Neural cell (in vitro differentiated cells): ENCODE measurements around the gene FAM228B. TPM values are rescaled to one million over a fixed set of nuclear protein-coding genes. Genes with fewer than 3 reads are reported as not detected.

ENCODE experiments used
- H2AFZ ChIP-seq: fragments of 200-600, 300-800 bp; sonication (generic), shearing (Covaris generic); 2 replicates; pipeline ENCODE4 v1.6.0; 2014; ENCODE audit warnings: low read depth, mild to moderate bottlenecking, antibody characterized with exemption, low read length, moderate library complexity
- H3F3A ChIP-seq: fragments of 200-600 bp; shearing (Covaris generic); 2 replicates; pipeline ENCODE4 v1.6.1; 2016; ENCODE audit warnings: mild to moderate bottlenecking, moderate library complexity, mixed read lengths, antibody characterized with exemption, low read length; ENCODE audit not compliant: insufficient read depth, poor library complexity, severe bottlenecking
- H3K27ac ChIP-seq: fragments of 200-600, 300-800 bp; sonication (generic), shearing (Covaris generic); 2 replicates; pipeline ENCODE4 v1.5.1; 2014; ENCODE audit warnings: mild to moderate bottlenecking, low read length, moderate library complexity
- H3K27me3 ChIP-seq: fragments of 300-800, 200-600 bp; sonication (generic), shearing (Covaris generic); 2 replicates; pipeline ENCODE4 v1.6.0; 2014; ENCODE audit warnings: mild to moderate bottlenecking, low read depth, low read length, moderate library complexity; ENCODE audit not compliant: insufficient read depth
- H3K36me3 ChIP-seq: fragments of 300-800, 200-600 bp; sonication (generic), shearing (Covaris generic); 2 replicates; pipeline ENCODE4 v1.5.1; 2014; ENCODE audit warnings: mild to moderate bottlenecking, antibody characterized with exemption, low read length, moderate library complexity; ENCODE audit not compliant: insufficient read depth
- H3K4me2 ChIP-seq: fragments of 300-800, 200-600 bp; sonication (generic), shearing (Covaris generic); 2 replicates; pipeline ENCODE4 v1.6.0; 2014; ENCODE audit warnings: mild to moderate bottlenecking, low read length
- H3K4me3 ChIP-seq: fragments of 300-800, 200-600 bp; sonication (generic), shearing (Covaris generic); 2 replicates; pipeline ENCODE4 v1.5.1; 2014; ENCODE audit warnings: mild to moderate bottlenecking, low read length, moderate library complexity
- H3K79me2 ChIP-seq: fragments of 200-600 bp; shearing (Covaris generic); replicated peaks from 2 replicates; pipeline ENCODE4 v1.6.0; 2014; ENCODE audit warnings: mild to moderate bottlenecking, low read length, moderate library complexity; ENCODE audit not compliant: insufficient read depth
- H3K9ac ChIP-seq: fragments of 300-800, 200-600 bp; sonication (generic), shearing (Covaris generic); 2 replicates; pipeline ENCODE4 v1.6.1; 2016; ENCODE audit warnings: mild to moderate bottlenecking, low read length, mixed read lengths
- H3K9me2 ChIP-seq: fragments of 200-600 bp; shearing (Covaris generic); 2 replicates; pipeline ENCODE4 v1.6.1; 2016; ENCODE audit warnings: mild to moderate bottlenecking, low read length, mixed read lengths; ENCODE audit not compliant: insufficient read depth
- H3K9me3 ChIP-seq: fragments of 200-600, 300-800 bp; sonication (generic), shearing (Covaris generic); 2 replicates; pipeline ENCODE4 v1.6.1; 2016; ENCODE audit warnings: mild to moderate bottlenecking, mixed run types, low read length, moderate library complexity, mixed read lengths
- H4K20me1 ChIP-seq: fragments of 200-600 bp; shearing (Covaris generic); 2 replicates; pipeline ENCODE4 v1.6.1; 2016; ENCODE audit warnings: mild to moderate bottlenecking, mixed run types; ENCODE audit not compliant: insufficient read depth
- CTCF ChIP-seq: fragments of 450-650 bp; IDR thresholded peaks from 2 replicates; pipeline ENCODE4 v1.5.1; 2014; ENCODE audit warnings: antibody characterized with exemption, mild to moderate bottlenecking, moderate library complexity; ENCODE audit not compliant: poor library complexity, severe bottlenecking
- EP300 ChIP-seq: fragments of 450-650 bp; conservative IDR thresholded peaks from 2 replicates; pipeline ENCODE4 v1.6.1; 2014; ENCODE audit warnings: antibody characterized with exemption, mild to moderate bottlenecking, moderate library complexity; ENCODE audit not compliant: poor library complexity, severe bottlenecking
- EZH2 ChIP-seq: fragments of 200-600, 300-800 bp; shearing (Covaris generic), sonication (generic); IDR thresholded peaks from 2 replicates; pipeline ENCODE4 v1.6.1; 2014; ENCODE audit warnings: antibody characterized with exemption, low read length, borderline replicate concordance, mild to moderate bottlenecking; ENCODE audit not compliant: insufficient read depth, poor library complexity, severe bottlenecking
- MXI1 ChIP-seq: fragments of 450-650 bp; conservative IDR thresholded peaks from 2 replicates; pipeline ENCODE4 v1.6.1; 2014; ENCODE audit warnings: antibody characterized with exemption, mild to moderate bottlenecking; ENCODE audit not compliant: poor library complexity, severe bottlenecking
- POLR2AphosphoS5 ChIP-seq: IDR thresholded peaks from 2 replicates; pipeline ENCODE4 v1.6.1; 2012
- RAD21 ChIP-seq: fragments of 450-650 bp; conservative IDR thresholded peaks from 2 replicates; pipeline ENCODE4 v1.6.1; 2014; ENCODE audit warnings: antibody characterized with exemption, mild to moderate bottlenecking, moderate library complexity
- REST ChIP-seq: IDR thresholded peaks from 2 replicates; pipeline ENCODE4 v1.6.1; 2012; ENCODE audit warnings: borderline replicate concordance
- SMC3 ChIP-seq: fragments of 450-650 bp; conservative IDR thresholded peaks from 2 replicates; pipeline ENCODE4 v1.6.1; 2014; ENCODE audit warnings: antibody characterized with exemption, mild to moderate bottlenecking, moderate library complexity; ENCODE audit not compliant: poor library complexity
- TAF1 ChIP-seq: IDR thresholded peaks from 2 replicates; pipeline ENCODE4 v1.6.1; 2012; ENCODE audit warnings: low read depth
- polyA plus RNA-seq: library from polyadenylated mRNA; depleted of rRNA; stranded (reverse); fragments of >200 nt; gene quantifications from 2 replicates; pipeline ENCODE4 v1.2.3, GENCODE V29; 2014

Gene FAM228B
- polyA plus RNA-seq, 1 donor from 2014 or later = 22.0 TPM

GRCh38 chr2:24182507-24182906, 59.2 kb downstream of the FAM228B start:
- Histone ChIP-seq H4K20me1 (no peaks in the 10 kb centered on the region), H3K4me3 (no peak overlapping the region), H2AFZ (no peak overlapping the region), H3F3A (no peaks in the 10 kb centered on the region), H3K79me2 (no peaks in the 10 kb centered on the region), H3K9me3 (no peaks in the 10 kb centered on the region), H3K27ac (no peak overlapping the region), H3K27me3 (no peaks in the 10 kb centered on the region), H3K9me2 (no peaks in the 10 kb centered on the region), H3K9ac (no peak overlapping the region), H3K4me2 (no peak overlapping the region), H3K36me3 (no peaks in the 10 kb centered on the region)
- no peak for TF ChIP-seq MXI1
- TF ChIP-seq SMC3 = no peak
- TF ChIP-seq EP300 = no peak
- TF ChIP-seq REST = no peak
- no peak for TF ChIP-seq TAF1
- no peak for TF ChIP-seq CTCF
- no peak for TF ChIP-seq POLR2AphosphoS5
- no peak for TF ChIP-seq RAD21
- TF ChIP-seq EZH2 = no peak

- TF ChIP-seq SMC3 = no peak
- no peak for TF ChIP-seq CTCF
- H3K27ac ChIP-seq = no peak overlapping the region
- no peaks in the 10 kb centered on the region for H3K9me3 ChIP-seq
- no peak overlapping the region for H3K4me3 ChIP-seq
- H3K9ac ChIP-seq = no peak overlapping the region
- H3K4me2 ChIP-seq = no peak overlapping the region
- no peaks in the 10 kb centered on the region for H3K9me2 ChIP-seq
- H4K20me1 ChIP-seq = no peaks in the 10 kb centered on the region
- H3K36me3 ChIP-seq = peaks cover 1% of the 10 kb centered on the region
- H3K79me2 ChIP-seq = no peaks in the 10 kb centered on the region
- H2AFZ ChIP-seq = no peak overlapping the region
- no peaks in the 10 kb centered on the region for H3F3A ChIP-seq
- H3K27me3 ChIP-seq = no peaks in the 10 kb centered on the region
These were observed 60.2 kb downstream of the FAM228B start for GRCh38 chr2:24183366-24184069.
